HUES64 (cell line): ENCODE measurements around the gene BAZ1B.
"Not testable (repeated sequence)": the region's sequence is repeated elsewhere in the genome, so short reads cannot be mapped to it uniquely, and the experiment has no call there.

Source experiments
- H3K27ac ChIP-seq: 2 replicates; pipeline ENCODE4 v1.7.0; 2013; ENCODE audit warnings: low read depth, low read length, inconsistent platforms
- H3K27me3 ChIP-seq: 2 replicates; pipeline ENCODE4 v1.6.1; 2013; ENCODE audit warnings: mild to moderate bottlenecking, low read length; ENCODE audit not compliant: insufficient read depth
- H3K36me3 ChIP-seq: 2 replicates; pipeline ENCODE4 v1.6.1; 2013; ENCODE audit warnings: mild to moderate bottlenecking, low read length; ENCODE audit not compliant: insufficient read depth
- H3K4me1 ChIP-seq: 2 replicates; pipeline ENCODE4 v1.6.1; 2013; ENCODE audit warnings: mild to moderate bottlenecking, low read length, moderate library complexity; ENCODE audit not compliant: insufficient read depth
- H3K4me3 ChIP-seq: 2 replicates; pipeline ENCODE4 v1.5.1; 2013; ENCODE audit warnings: mild to moderate bottlenecking, low read length, moderate library complexity
- H3K9ac ChIP-seq: 2 replicates; pipeline ENCODE4 v1.6.1; 2013; ENCODE audit warnings: mild to moderate bottlenecking, low read depth, low read length
- H3K9me3 ChIP-seq: 2 replicates; pipeline ENCODE4 v1.6.1; 2013; ENCODE audit warnings: low read depth, low read length; ENCODE audit not compliant: insufficient read depth
- WGBS: fragments of 150-250, 120-280 bp; methylation state at CpG from one replicate; pipeline ENCODE4 v1.1.7; 2013; ENCODE audit warnings: missing lambda C conversion rate; 5-methylcytosine and 5-hydroxymethylcytosine counted together

BAZ1B gene

GRCh38 chr7:73557397-73558257 is 35.5 kb upstream of the BAZ1B start, which contains the start of gene BCL7B:
Gene BCL7B, minus strand, starts transcription at chr7:73557690. Its CDS starts 112 bp downstream, at chr7:73557578.
- peak within 1 kb of the TSS; percentile 100 for H3K27ac ChIP-seq
- H3K36me3 ChIP-seq = peaks cover 9% of the 10 kb centered on the region
- peak within 1 kb of the TSS; percentile 99 for H3K9ac ChIP-seq
- peak within 1 kb of the TSS; percentile 75 for H3K4me3 ChIP-seq
- WGBS = 5% methylated on average over 83 of the region's 83 CpGs
- peaks cover 8% of the 10 kb centered on the region for H3K27me3 ChIP-seq
- H3K4me1 ChIP-seq = no peaks in the 10 kb centered on the region
- H3K9me3 ChIP-seq = no peaks in the 10 kb centered on the region

DNA sequence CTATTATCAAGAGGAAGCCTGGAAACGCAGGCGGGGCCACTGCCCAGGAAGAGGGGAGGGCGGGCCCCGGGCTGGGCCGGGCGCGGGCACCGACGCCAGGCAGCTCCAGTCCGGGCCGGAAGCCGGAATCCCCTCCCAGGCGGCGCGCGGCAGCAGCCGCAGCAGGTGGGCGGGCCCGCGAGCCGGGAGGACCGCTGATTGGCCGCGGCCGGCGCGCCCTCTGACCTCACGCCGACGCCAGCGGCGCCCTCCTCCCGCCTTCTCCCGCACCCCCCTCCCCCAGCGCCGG is 35.0 kb upstream of the BAZ1B start:
- H3K4me1 ChIP-seq = no peaks in the 10 kb centered on the region
- under 1% methylated on average over 36 of the region's 36 CpGs for WGBS
- H3K27me3 ChIP-seq = peaks cover 8% of the 10 kb centered on the region

GRCh38 chr7:73556208-73557107 is 34.4 kb upstream of the BAZ1B start:
- peak overlapping the region; percentile 75 for H3K4me3 ChIP-seq
- peak overlapping the region; percentile 100; the same call in 1 of the 2 replicates for H3K27ac ChIP-seq
- H3K27me3 ChIP-seq = peaks cover 8% of the 10 kb centered on the region
- 44% methylated on average over 28 of the region's 28 CpGs for WGBS
- peak overlapping the region; percentile 64 for H3K9ac ChIP-seq
- no peaks in the 10 kb centered on the region for H3K9me3 ChIP-seq
- peaks cover 19% of the 10 kb centered on the region for H3K36me3 ChIP-seq
- no peaks in the 10 kb centered on the region for H3K4me1 ChIP-seq

More for the DNA sequence above, 35.0 kb upstream of the BAZ1B start:
- Histone ChIP-seq H3K27ac (peak overlapping the region; percentile 100), H3K36me3 (peaks cover 15% of the 10 kb centered on the region), H3K9ac (peak overlapping the region; percentile 99), H3K9me3 (no peaks in the 10 kb centered on the region), H3K4me3 (peak overlapping the region; percentile 75)

DNA sequence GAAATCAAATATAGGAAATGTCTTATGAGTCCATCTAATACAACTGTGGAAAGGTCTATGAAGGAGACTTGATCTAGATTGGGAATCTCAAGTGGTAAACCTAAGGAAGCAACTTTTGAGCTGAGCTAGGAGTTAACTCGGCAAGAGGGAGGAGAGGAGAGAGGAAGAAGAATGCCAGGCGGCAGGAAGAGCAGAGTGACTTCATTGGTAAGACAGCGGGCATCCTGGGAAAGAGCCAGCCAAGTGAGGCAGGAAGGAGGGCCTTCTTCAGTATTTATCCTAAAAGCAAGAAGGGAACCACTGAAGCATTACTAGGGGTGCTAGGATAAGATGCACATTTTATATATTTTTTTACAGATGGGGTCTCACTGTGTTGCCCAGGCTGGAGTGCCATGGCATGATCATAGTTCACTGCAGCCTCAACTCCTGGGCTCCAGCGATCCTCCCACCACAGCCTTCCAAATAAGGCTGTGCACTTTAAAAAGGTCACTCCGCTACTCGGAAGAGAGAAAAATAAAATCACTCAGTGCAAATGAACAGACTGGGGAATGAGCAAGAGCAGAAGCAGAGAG is 33.4 kb upstream of the BAZ1B start:
- H3K36me3 ChIP-seq = peaks cover 27% of the 10 kb centered on the region
- H3K27ac ChIP-seq = no peak overlapping the region
- peaks cover 8% of the 10 kb centered on the region for H3K27me3 ChIP-seq
- no peaks in the 10 kb centered on the region for H3K9me3 ChIP-seq
- H3K9ac ChIP-seq = no peak overlapping the region
- H3K4me3 ChIP-seq = no peak overlapping the region
- 95% methylated on average over 6 of the region's 6 CpGs for WGBS
- no peaks in the 10 kb centered on the region for H3K4me1 ChIP-seq

- over 99% methylated on average over 5 of the region's 5 CpGs for WGBS
- H3K9me3 ChIP-seq, H3K27me3 ChIP-seq, H3K27ac ChIP-seq, H3K4me3 ChIP-seq, H3K9ac ChIP-seq, H3K4me1 ChIP-seq: not testable (repeated sequence)
- H3K36me3 ChIP-seq = peaks cover 49% of the 10 kb centered on the region
Measured at GRCh38 chr7:73550093-73550492, 28.0 kb upstream of the BAZ1B start.

DNA sequence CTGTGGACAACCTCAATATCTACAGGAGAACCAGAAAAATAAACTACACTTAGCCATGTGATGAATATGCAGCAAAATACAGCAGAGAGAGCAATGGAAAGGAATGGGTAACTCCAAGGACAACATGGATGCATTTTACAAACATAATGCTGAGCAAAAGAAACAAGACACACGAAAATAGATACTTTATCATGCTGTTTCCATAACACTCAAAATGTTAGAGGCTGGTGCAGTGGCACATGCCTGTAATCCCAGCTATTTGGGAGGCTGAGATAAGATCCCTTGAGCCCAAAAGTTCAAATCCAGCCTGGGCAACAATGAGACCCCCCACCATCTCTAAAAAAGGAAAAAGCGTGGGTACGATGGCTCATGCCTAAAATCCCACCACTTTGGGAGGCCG is 27.1 kb upstream of the BAZ1B start:
- Histone ChIP-seq H3K36me3 (peaks cover 46% of the 10 kb centered on the region), H3K27ac (no peak overlapping the region), H3K27me3 (no peaks in the 10 kb centered on the region), H3K9ac (no peak overlapping the region), H3K9me3 (no peaks in the 10 kb centered on the region), H3K4me1 (no peaks in the 10 kb centered on the region), H3K4me3 (no peak overlapping the region)
- 92% methylated on average over 4 of the region's 4 CpGs for WGBS

DNA sequence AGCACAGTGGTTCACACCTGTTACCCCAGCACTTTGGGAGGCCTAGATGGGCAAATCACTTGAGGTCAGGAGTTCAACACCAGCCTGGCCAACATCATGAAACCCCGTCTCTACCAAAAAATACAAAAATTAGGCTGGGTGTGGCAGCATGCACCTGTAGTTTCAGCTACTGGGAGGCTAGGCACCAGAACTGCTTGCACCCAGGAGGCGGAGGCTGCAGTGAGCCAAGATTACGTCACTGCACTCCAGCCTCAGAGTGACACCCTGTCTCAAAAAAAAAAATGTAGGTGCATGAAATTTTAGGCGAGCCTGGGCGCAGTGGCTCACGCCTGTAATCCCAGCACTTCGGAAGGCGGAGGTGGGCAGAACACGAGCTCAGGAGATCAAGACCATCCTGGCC is 25.7 kb upstream of the BAZ1B start:
- Histone ChIP-seq H3K4me3 (no peak overlapping the region), H3K27me3 (no peaks in the 10 kb centered on the region), H3K9ac (no peak overlapping the region), H3K36me3 (peaks cover 44% of the 10 kb centered on the region), H3K9me3 (no peaks in the 10 kb centered on the region), H3K27ac (no peak overlapping the region), H3K4me1 (no peaks in the 10 kb centered on the region)
- 96% methylated on average over 9 of the region's 9 CpGs for WGBS

- WGBS = 98% methylated on average over 2 of the region's 2 CpGs
- H3K9me3 ChIP-seq = no peaks in the 10 kb centered on the region
- H3K4me3 ChIP-seq = no peak overlapping the region
- no peak overlapping the region for H3K9ac ChIP-seq
- peaks cover 40% of the 10 kb centered on the region for H3K36me3 ChIP-seq
- no peaks in the 10 kb centered on the region for H3K4me1 ChIP-seq
- no peaks in the 10 kb centered on the region for H3K27me3 ChIP-seq
- H3K27ac ChIP-seq = no peak overlapping the region
Measured at GRCh38 chr7:73544678-73545077, 22.6 kb upstream of the BAZ1B start.

DNA sequence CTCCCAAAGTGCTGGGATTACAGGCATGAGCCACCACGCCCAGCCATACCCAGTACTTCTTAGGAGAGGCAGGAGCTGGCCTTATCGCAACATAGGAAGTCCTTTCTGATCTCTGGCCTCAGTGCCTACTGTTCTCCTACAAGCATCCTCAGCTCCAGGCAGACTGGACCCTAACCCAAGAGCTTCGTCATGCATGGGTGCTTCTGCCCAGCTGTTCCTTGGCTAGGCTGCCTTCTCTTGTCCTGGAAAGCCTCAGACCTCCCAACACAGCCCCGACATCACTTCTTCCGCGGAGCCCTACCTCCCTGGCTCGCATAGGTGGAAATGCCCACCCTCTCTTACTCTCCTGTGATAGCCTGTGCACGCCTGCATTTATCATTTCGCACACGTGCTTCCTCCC is 19.6 kb upstream of the BAZ1B start:
- Histone ChIP-seq H3K4me3 (no peak overlapping the region), H3K9me3 (no peaks in the 10 kb centered on the region), H3K27ac (no peak overlapping the region), H3K36me3 (peaks cover 51% of the 10 kb centered on the region), H3K9ac (no peak overlapping the region), H3K4me1 (no peaks in the 10 kb centered on the region), H3K27me3 (no peaks in the 10 kb centered on the region)
- WGBS = 95% methylated on average over 10 of the region's 10 CpGs

DNA sequence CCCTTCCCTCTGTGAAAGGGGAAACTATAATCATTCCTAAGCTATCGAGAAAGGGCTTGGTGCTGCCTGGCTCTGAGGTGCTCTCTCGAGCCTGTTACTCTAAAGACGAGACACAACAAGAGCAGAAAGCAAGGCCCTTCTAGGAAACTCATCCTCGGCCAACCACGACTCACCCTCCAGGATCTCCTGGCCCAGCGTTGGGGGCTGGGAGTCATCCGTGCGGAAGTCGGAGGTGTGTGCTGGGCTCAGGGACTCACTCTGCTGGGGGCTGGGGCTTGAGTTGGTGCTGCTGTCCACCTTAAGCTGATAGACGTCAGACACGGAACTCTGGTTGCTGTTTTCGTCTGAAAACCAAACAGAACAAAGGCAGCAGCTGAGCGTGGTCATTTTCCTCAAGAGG is 17.6 kb upstream of the BAZ1B start:
- Histone ChIP-seq H3K36me3 (peaks cover 62% of the 10 kb centered on the region), H3K27me3 (no peaks in the 10 kb centered on the region), H3K4me1 (no peaks in the 10 kb centered on the region), H3K9me3 (no peaks in the 10 kb centered on the region), H3K9ac (no peak overlapping the region), H3K4me3 (no peak overlapping the region), H3K27ac (no peak overlapping the region)
- WGBS = 94% methylated on average over 13 of the region's 13 CpGs

- not testable (repeated sequence) for H3K4me1 ChIP-seq, H3K27me3 ChIP-seq, H3K9me3 ChIP-seq, H3K9ac ChIP-seq, H3K4me3 ChIP-seq, H3K27ac ChIP-seq
- 90% methylated on average over 2 of the region's 2 CpGs for WGBS
- peaks cover 62% of the 10 kb centered on the region for H3K36me3 ChIP-seq
Measured at GRCh38 chr7:73538510-73538909, 16.4 kb upstream of the BAZ1B start.
